Liver (tissue), 3 donors: ENCODE results near the gene CEACAM18.

Experiments used
- ATF3 ChIP-seq: IDR thresholded peaks from 2 replicates; pipeline ENCODE4 v1.6.1; 2016; ENCODE audit warnings: antibody characterized with exemption
- CTCF ChIP-seq: fragments of 150-350 bp; IDR thresholded peaks from 2 replicates; pipeline ENCODE4 v1.5.1; 2017; ENCODE audit warnings: improper control_type of control experiment, low read depth, low read length; ENCODE audit not compliant: missing input control
- GABPA ChIP-seq, 2 donors: IDR thresholded peaks in 1 of 2; conservative IDR thresholded peaks in 1 of 2; 2 replicates each; pipeline ENCODE4 v1.6.1; 2016; ENCODE audit warnings: antibody characterized with exemption in 2 of 2, mild to moderate bottlenecking in 1 of 2, moderate library complexity in 1 of 2
- MAX ChIP-seq: IDR thresholded peaks from 2 replicates; pipeline ENCODE4 v1.6.1; 2016; ENCODE audit warnings: antibody characterized with exemption
- RXRA ChIP-seq, 2 donors: IDR thresholded peaks; 2 replicates each; pipeline ENCODE4 v1.6.1; 2017 to 2018; ENCODE audit warnings: antibody characterized with exemption in 2 of 2, mild to moderate bottlenecking in 1 of 2
- TAF1 ChIP-seq: conservative IDR thresholded peaks from 2 replicates; pipeline ENCODE4 v1.6.1; 2016; ENCODE audit warnings: antibody characterized with exemption, mild to moderate bottlenecking
- donor health status: healthy.
- donor health status: healthy.

GRCh38 chr19:51511353-51511752 is 33.0 kb downstream of the CEACAM18 start:
- TF ChIP-seq GABPA (IDR thresholded peaks at IDR 0.05 in 1 of 2, conservative IDR thresholded peaks at IDR 0.05 in 1 of 2) (no peak), TAF1 (no peak), ATF3 (no peak), CTCF (no peak), MAX (no peak), RXRA (IDR thresholded peaks at IDR 0.05) (no peak)
